ENCODE data around the gene NDST1. TPM values are rescaled to one million over a fixed set of nuclear protein-coding genes. Genes with fewer than 3 reads are reported as not detected.
A peak's percentile ranks its signal among the peaks of the same experiment; 100 is the strongest.

NDST1 gene
- total RNA-seq, 1 donor from 2014 or later: 321 TPM

- DNase-seq (ENCODE audit: low read depth) (no peak), FAIRE-seq (no peak)
- peaks cover 100% of the 10 kb centered on the region for H4K20me1 ChIP-seq (ENCODE audit: insufficient read depth, low read length)
- H3K4me1 Mint-ChIP-seq (ENCODE audit: low read depth, unreplicated experiment): peaks cover 65% of the 10 kb centered on the region
- no peak overlapping the region for H2AFZ ChIP-seq (ENCODE audit: low read depth, low read length)
- H3K36me3 Mint-ChIP-seq (ENCODE audit: low read depth, unreplicated experiment): peaks cover 23% of the 10 kb centered on the region
- peaks cover 100% of the 10 kb centered on the region for H3K79me2 ChIP-seq (ENCODE audit: insufficient read depth, low read length)
- no peaks in the 10 kb centered on the region for H3K9me3 Mint-ChIP-seq (ENCODE audit: unreplicated experiment)
- H3K4me2 ChIP-seq (ENCODE audit: low read length): peak overlapping the region; percentile 50
- peaks cover 7% of the 10 kb centered on the region for H3K36me3 ChIP-seq (ENCODE audit: insufficient read depth, low read length)
- no peaks in the 10 kb centered on the region for H3K27me3 Mint-ChIP-seq (ENCODE audit: low read depth, unreplicated experiment)
- no peak overlapping the region for H3K9ac ChIP-seq (ENCODE audit: low read length)
- H3K4me1 ChIP-seq (ENCODE audit: insufficient read depth, low read length): peaks cover 66% of the 10 kb centered on the region
- no peak overlapping the region for H3K27ac ChIP-seq (ENCODE audit: low read depth, low read length)
- no peak overlapping the region for H3K4me3 Mint-ChIP-seq (ENCODE audit: unreplicated experiment)
- H3K9me3 ChIP-seq (ENCODE audit: insufficient read depth, low read depth, low read length): no peaks in the 10 kb centered on the region
- H3K27me3 ChIP-seq (ENCODE audit: insufficient read depth, low read length): no peaks in the 10 kb centered on the region
- TF ChIP-seq EZH2 (IDR thresholded peaks at IDR 0.05; ENCODE audit: insufficient read depth, low read length) (no peak), CTCF (IDR thresholded peaks at IDR 0.05; ENCODE audit: insufficient read depth, low read depth, low read length) (no peak)
- H3K27ac Mint-ChIP-seq (ENCODE audit: unreplicated experiment): no peak overlapping the region
- H3K4me3 ChIP-seq (ENCODE audit: insufficient read depth, low read depth, low read length): no peak overlapping the region
Measured at GRCh38 chr5:150502847-150503246, 5.1 kb upstream of the NDST1 start.

GRCh38 chr5:150503386-150503785 lies 4.5 kb upstream of the NDST1 start:
- TF ChIP-seq EZH2 (IDR thresholded peaks at IDR 0.05; ENCODE audit: insufficient read depth, low read length) (no peak), CTCF (IDR thresholded peaks at IDR 0.05; ENCODE audit: insufficient read depth, low read depth, low read length) (no peak)
- Histone ChIP-seq H4K20me1 (ENCODE audit: insufficient read depth, low read length) (peaks cover 100% of the 10 kb centered on the region), H3K9ac (ENCODE audit: low read length) (no peak overlapping the region), H3K4me1 (ENCODE audit: insufficient read depth, low read length) (peaks cover 66% of the 10 kb centered on the region), H3K9me3 (ENCODE audit: insufficient read depth, low read depth, low read length) (no peaks in the 10 kb centered on the region), H3K79me2 (ENCODE audit: insufficient read depth, low read length) (peaks cover 100% of the 10 kb centered on the region), H3K4me2 (ENCODE audit: low read length) (peak overlapping the region; percentile 21), H3K36me3 (ENCODE audit: insufficient read depth, low read length) (peaks cover 7% of the 10 kb centered on the region), H3K27ac (ENCODE audit: low read depth, low read length) (no peak overlapping the region), H3K4me3 (ENCODE audit: insufficient read depth, low read depth, low read length) (no peak overlapping the region), H2AFZ (ENCODE audit: low read depth, low read length) (no peak overlapping the region), H3K27me3 (ENCODE audit: insufficient read depth, low read length) (no peaks in the 10 kb centered on the region)
- Mint-ChIP-seq H3K4me3 (ENCODE audit: unreplicated experiment) (no peak overlapping the region), H3K27ac (ENCODE audit: unreplicated experiment) (no peak overlapping the region), H3K27me3 (ENCODE audit: low read depth, unreplicated experiment) (no peaks in the 10 kb centered on the region), H3K9me3 (ENCODE audit: unreplicated experiment) (no peaks in the 10 kb centered on the region), H3K4me1 (ENCODE audit: low read depth, unreplicated experiment) (peaks cover 65% of the 10 kb centered on the region), H3K36me3 (ENCODE audit: low read depth, unreplicated experiment) (peaks cover 21% of the 10 kb centered on the region)
- DNase-seq (ENCODE audit: low read depth) (no peak), FAIRE-seq (no peak)

- Mint-ChIP-seq H3K4me1 (ENCODE audit: low read depth, unreplicated experiment) (peaks cover 66% of the 10 kb centered on the region), H3K27me3 (ENCODE audit: low read depth, unreplicated experiment) (no peaks in the 10 kb centered on the region), H3K27ac (ENCODE audit: unreplicated experiment) (peak overlapping the region; percentile 28), H3K4me3 (ENCODE audit: unreplicated experiment) (no peak overlapping the region), H3K36me3 (ENCODE audit: low read depth, unreplicated experiment) (peaks cover 17% of the 10 kb centered on the region), H3K9me3 (ENCODE audit: unreplicated experiment) (no peaks in the 10 kb centered on the region)
- Histone ChIP-seq H3K4me3 (ENCODE audit: insufficient read depth, low read depth, low read length) (no peak overlapping the region), H3K4me2 (ENCODE audit: low read length) (peak overlapping the region; percentile 21), H2AFZ (ENCODE audit: low read depth, low read length) (no peak overlapping the region), H3K36me3 (ENCODE audit: insufficient read depth, low read length) (peaks cover 5% of the 10 kb centered on the region), H3K9ac (ENCODE audit: low read length) (peak overlapping the region; percentile 50), H3K4me1 (ENCODE audit: insufficient read depth, low read length) (peaks cover 66% of the 10 kb centered on the region), H3K27ac (ENCODE audit: low read depth, low read length) (peak overlapping the region; percentile 64), H4K20me1 (ENCODE audit: insufficient read depth, low read length) (peaks cover 100% of the 10 kb centered on the region), H3K9me3 (ENCODE audit: insufficient read depth, low read depth, low read length) (no peaks in the 10 kb centered on the region), H3K79me2 (ENCODE audit: insufficient read depth, low read length) (peaks cover 100% of the 10 kb centered on the region), H3K27me3 (ENCODE audit: insufficient read depth, low read length) (no peaks in the 10 kb centered on the region)
- FAIRE-seq: no peak
- TF ChIP-seq EZH2 (IDR thresholded peaks at IDR 0.05; ENCODE audit: insufficient read depth, low read length): no peak
- TF ChIP-seq CTCF (IDR thresholded peaks at IDR 0.05; ENCODE audit: insufficient read depth, low read depth, low read length): no peak
- no peak for DNase-seq (ENCODE audit: low read depth)
Measured at GRCh38 chr5:150503977-150504620, 3.8 kb upstream of the NDST1 start.

Measured in astrocyte (in vitro differentiated cells and primary cell).